HepG2 (cell line): ENCODE data around the gene RNU4-1. TPM values are rescaled to one million over a fixed set of nuclear protein-coding genes. Genes with fewer than 3 reads are reported as not detected.

Source experiments
- ATAC-seq: fragments of 200-7000 bp; cut with Tn5 transposase; 3 replicates; pipeline ENCODE4 v1.9.1; 2020; ENCODE audit warnings: mild to moderate bottlenecking, moderate library complexity
- BruUV-seq: library from RNA; stranded (reverse); fragments of 400-500 nt; replicated peaks from 2 replicates; lab custom pipeline; 2021; lab: Mats Ljungman, UMichigan
- CTCF ChIA-PET: fragments of 300-600 bp; formaldehyde crosslinking; extraction: SDS; loops from one replicate; lab custom pipeline; 2021; ENCODE audit warnings: low total read pairs, inconsistent platforms, low intra/inter-chr PET ratio; lab: Yijun Ruan, JAX
- POLR2A ChIA-PET: fragments of 350-600 bp; sonication (Branson Sonifier 250); formaldehyde crosslinking; loops from one replicate; lab custom pipeline; 2020; ENCODE audit warnings: antibody characterized with exemption, inconsistent platforms; lab: Yijun Ruan, JAX
- DNase-seq: peaks from one replicate; pipeline ENCODE4 v3.0.0-alpha.2; 2015; ENCODE audit warnings: low spot score
- FAIRE-seq: peaks from 3 replicates; lab custom pipeline; 2011; peaks lifted over from hg19 to GRCh38; lab: Jason Lieb, UNC
- H2AFZ ChIP-seq: one replicate; pipeline ENCODE4 v1.6.1; 2011; ENCODE audit warnings: low read length, inconsistent platforms
- H3K27ac ChIP-seq: fragments of 300-600 bp; 3 replicates; pipeline ENCODE4 v1.8.0; 2011; ENCODE audit warnings: mixed run types, mild to moderate bottlenecking, mixed read lengths, low read length, inconsistent platforms; ENCODE audit not compliant: insufficient read depth; ENCODE audit errors: extremely low read length
- H3K27me3 ChIP-seq, 2 experiments: fragments of 200-600 bp in 1 of 2; 2 replicates in 1 of 2; 3 replicates in 1 of 2; pipeline versions ENCODE4 v1.6.0 to v1.8.0; 2011; ENCODE audit warnings: low read length in 2 of 2, mild to moderate bottlenecking in 2 of 2, moderate library complexity in 2 of 2, inconsistent platforms in 1 of 2; ENCODE audit not compliant: insufficient read depth in 2 of 2, control insufficient read depth in 1 of 2
- H3K36me3 ChIP-seq, 2 experiments: fragments of 200-600 bp in 1 of 2; replicated peaks in 1 of 2; 2 replicates in 1 of 2; 3 replicates in 1 of 2; pipeline versions ENCODE4 v1.5.1 to v1.8.0; 2011; ENCODE audit warnings: low read length in 2 of 2, inconsistent platforms in 1 of 2; ENCODE audit not compliant: insufficient read depth in 2 of 2, control insufficient read depth in 1 of 2
- H3K4me1 ChIP-seq: 2 replicates; pipeline ENCODE4 v1.5.1; 2012; ENCODE audit warnings: low read length, inconsistent platforms; ENCODE audit not compliant: insufficient read depth
- H3K4me2 ChIP-seq: 2 replicates; pipeline ENCODE4 v1.6.0; 2011; ENCODE audit warnings: low read depth, low read length, inconsistent platforms
- H3K4me3 ChIP-seq, 3 experiments: fragments of 200-600 bp in 1 of 3; sonication (generic), shearing (Covaris generic) in 1 of 3; replicated peaks in 1 of 3; 2 replicates each; pipeline ENCODE4 v1.5.1; 2011 to 2016; ENCODE audit warnings: low read length in 3 of 3, inconsistent platforms in 2 of 3, low read depth in 2 of 3, mild to moderate bottlenecking in 2 of 3, control low read depth in 1 of 3, mixed read lengths in 1 of 3; ENCODE audit not compliant: insufficient read depth in 1 of 3
- H3K79me2 ChIP-seq: one replicate; pipeline ENCODE4 v1.6.1; 2011; ENCODE audit warnings: low read length, inconsistent platforms; ENCODE audit not compliant: insufficient read depth
- H3K9ac ChIP-seq: 2 replicates; pipeline ENCODE4 v1.6.0; 2011; ENCODE audit warnings: mild to moderate bottlenecking, low read depth, low read length, inconsistent platforms; ENCODE audit not compliant: insufficient read depth
- H3K9me3 ChIP-seq: 2 replicates; pipeline ENCODE4 v1.5.1; 2012; ENCODE audit warnings: mild to moderate bottlenecking, low read length
- H4K20me1 ChIP-seq: 2 replicates; pipeline ENCODE4 v1.6.0; 2011; ENCODE audit warnings: inconsistent platforms, mild to moderate bottlenecking, low read length, moderate library complexity; ENCODE audit not compliant: insufficient read depth
- FOXA3 ChIP-seq: IDR thresholded peaks from 2 replicates; pipeline ENCODE4 v1.6.1; 2016; ENCODE audit warnings: missing genetic modification reagents, missing compliant biosample characterization
- HOXA5 ChIP-seq: sonication (generic); formaldehyde crosslinking; IDR thresholded peaks from 2 replicates; pipeline ENCODE4 v1.4.0; 2020; ENCODE audit warnings: missing genetic modification reagents
- KAT8 ChIP-seq: IDR thresholded peaks from 2 replicates; pipeline ENCODE4 v1.6.1; 2016; ENCODE audit warnings: missing genetic modification reagents, missing compliant biosample characterization
- KMT2B ChIP-seq: IDR thresholded peaks from 2 replicates; pipeline ENCODE4 v1.6.1; 2016; ENCODE audit warnings: missing genetic modification reagents, missing compliant biosample characterization
- PBX3 ChIP-seq: sonication (generic); formaldehyde crosslinking; IDR thresholded peaks from 2 replicates; pipeline ENCODE4 v1.8.1; 2023; ENCODE audit warnings: missing genetic modification reagents, inconsistent platforms, borderline replicate concordance
- RARA ChIP-seq: IDR thresholded peaks from 2 replicates; pipeline ENCODE4 v1.6.1; 2016; ENCODE audit warnings: missing genetic modification reagents, missing compliant biosample characterization
- SAP130 ChIP-seq: IDR thresholded peaks from 2 replicates; pipeline ENCODE4 v1.6.1; 2016; ENCODE audit warnings: low read depth
- SETDB1 ChIP-seq: sonication (generic); formaldehyde crosslinking; IDR thresholded peaks from 2 replicates; pipeline ENCODE4 v1.5.1; 2020; ENCODE audit warnings: missing genetic modification reagents, mild to moderate bottlenecking, borderline replicate concordance
- YEATS4 ChIP-seq: sonication (generic); formaldehyde crosslinking; IDR thresholded peaks from 2 replicates; pipeline ENCODE4 v1.4.0; 2020; ENCODE audit warnings: missing genetic modification reagents, borderline replicate concordance
- ZBTB43 ChIP-seq: sonication (generic); formaldehyde crosslinking; conservative IDR thresholded peaks from 2 replicates; pipeline ENCODE4 v1.4.0; 2020; ENCODE audit warnings: missing genetic modification reagents
- ZFP37 ChIP-seq: sonication (generic); formaldehyde crosslinking; IDR thresholded peaks from 2 replicates; pipeline ENCODE4 v1.4.0; 2020; ENCODE audit warnings: missing genetic modification reagents, borderline replicate concordance
- ZNF280B ChIP-seq: sonication (generic); formaldehyde crosslinking; IDR thresholded peaks from 2 replicates; pipeline ENCODE4 v1.5.0; 2020; ENCODE audit warnings: missing genetic modification reagents, mild to moderate bottlenecking, borderline replicate concordance
- ZNF282 ChIP-seq: fragments of 450-650 bp; IDR thresholded peaks from 2 replicates; pipeline ENCODE4 v1.6.1; 2018; ENCODE audit not compliant: partially characterized antibody
- ZNF343 ChIP-seq: sonication (generic); formaldehyde crosslinking; IDR thresholded peaks from 2 replicates; pipeline ENCODE4 v1.4.0; 2020; ENCODE audit warnings: mild to moderate bottlenecking, missing genetic modification reagents
- ZNF580 ChIP-seq: IDR thresholded peaks from 2 replicates; pipeline ENCODE4 v1.6.1; 2016; ENCODE audit warnings: low read depth, borderline replicate concordance
- ZNF629 ChIP-seq: sonication (generic); formaldehyde crosslinking; conservative IDR thresholded peaks from 2 replicates; pipeline ENCODE4 v1.5.0; 2020; ENCODE audit warnings: missing genetic modification reagents
- ZNF816 ChIP-seq: sonication (generic); formaldehyde crosslinking; IDR thresholded peaks from 2 replicates; pipeline ENCODE4 v1.8.0; 2022; ENCODE audit warnings: missing genetic modification reagents, mild to moderate bottlenecking, borderline replicate concordance
- WGBS: methylation state at CpG from one replicate; pipeline ENCODE4 v1.1.6; 2017; ENCODE audit warnings: low lambda C conversion rate; 5-methylcytosine and 5-hydroxymethylcytosine counted together
- in situ Hi-C: cut with HindIII; loops from 2 replicates; pipeline ENCODE4 v1.10.0; 2017; ENCODE audit warnings: low pct_unique_long_range_greater_than_20kb; ENCODE audit not compliant: extremely low pct_ligation_motif_present
- intact Hi-C: fragments of 100-400 bp; cut with micrococcal nuclease; formaldehyde crosslinking; loops from one replicate; pipeline ENCODE4 v1.10.0; 2022; ENCODE audit not compliant: unreplicated experiment
- polyA plus RNA-seq, 8 experiments: library from polyadenylated mRNA; depleted of rRNA in 3 of 8; stranded (reverse) in 7 of 8; unstranded in 1 of 8; fragments of >200 nt; fragmentation: Illumina TruSeq in 4 of 8; extraction: Trizol in 4 of 8; gene quantifications; 2 replicates each; pipeline versions ENCODE4 v1.2.1 to v1.2.3, GENCODE V29; 2011 to 2016; ENCODE audit warnings: low read depth in 4 of 8, missing spikeins in 1 of 8, mixed read lengths in 1 of 8; ENCODE audit not compliant: insufficient read depth in 1 of 8
- total RNA-seq, 5 experiments: library from RNA; depleted of rRNA; stranded (reverse); fragments of >200 nt; fragmentation: Illumina TruSeq; extraction: Trizol; gene quantifications; 2 replicates each; pipeline ENCODE4 v1.2.3, GENCODE V29; 2016; ENCODE audit warnings: low read depth in 1 of 5

Gene RNU4-1
- total and polyA plus RNA-seq, 2 of the 13 experiments (the other 11 are each of a cell fraction or from before 2014, with no cell fraction given) = 7,407 TPM; not detected in 1

- 0% methylated on average over 5 of the region's 81 CpGs for WGBS
- TF ChIP-seq ZBTB43 (CRISPR knock-in tag) = no peak; the same call in 1 of the 2 replicates
- TF ChIP-seq ZNF282 = no peak
- TF ChIP-seq ZNF580 (CRISPR knock-in tag) = no peak; the same call in 1 of the 2 replicates
- TF ChIP-seq ZNF629 = no peak
- TF ChIP-seq KAT8 (CRISPR knock-in tag) = peak; percentile 43; the same call in 1 of the 2 replicates
- TF ChIP-seq SAP130 (CRISPR knock-in tag) = peak; percentile 84
- no peak for TF ChIP-seq ZNF280B (CRISPR knock-in tag)
- TF ChIP-seq RARA (CRISPR knock-in tag) = peak; percentile 82
- peak; percentile 57; the same call in 1 of the 2 replicates for TF ChIP-seq ZNF343 (CRISPR knock-in tag)
- TF ChIP-seq PBX3 (CRISPR knock-in tag) = no peak
- TF ChIP-seq HOXA5 (CRISPR knock-in tag) = peak; percentile 78; the same call in 1 of the 2 replicates
- no peak for TF ChIP-seq ZNF816 (CRISPR knock-in tag)
- TF ChIP-seq FOXA3 (CRISPR knock-in tag) = no peak; the same call in 1 of the 2 replicates
- no peak for TF ChIP-seq ZFP37
- TF ChIP-seq KMT2B = peak; percentile 19; the same call in 1 of the 2 replicates
- TF ChIP-seq SETDB1 (CRISPR knock-in tag) = no peak
- TF ChIP-seq YEATS4 = no peak
Observed at GRCh38 chr12:120265473-120266179, 27.4 kb downstream of the RNU4-1 start, which contains the start of gene PXN. Gene PXN (minus strand): TSS chr12:120265730. CDS start chr12:120265629, 101 bp downstream.

More at GRCh38 chr12:120265473-120266179, 27.4 kb downstream of the RNU4-1 start, which contains the start of gene PXN:
- peaks cover 71% of the 10 kb centered on the region for H3K4me1 ChIP-seq
- FAIRE-seq (no peak), ATAC-seq (peak; percentile 80), DNase-seq (peak; percentile 73)
- peaks cover 3% of the 10 kb centered on the region; the same call in 1 of the 2 replicates for H4K20me1 ChIP-seq
- intact Hi-C loops = loop anchor here (1.0 kb wide), 1 partner anchor 37 kb away; no protein-coding TSS in a partner anchor
- no peaks in the 10 kb centered on the region; a peak in 2 of 5 replicates for H3K36me3 ChIP-seq
- peak within 1 kb of the TSS; percentile 53 for H3K27ac ChIP-seq
- in situ Hi-C loops = loop anchor here (5.0 to 10.0 kb wide), 2 partner anchors 33 to 51 kb away; no protein-coding TSS in a partner anchor
- no peaks in the 10 kb centered on the region for H3K27me3 ChIP-seq
- peak within 1 kb of the TSS; percentile 76 to 97 (median 88) for H3K4me3 ChIP-seq
- BruUV-seq = no TSS peak
- ChIA-PET CTCF (interaction anchor here (1.9 to 4.0 kb wide), 2 partner anchors 31 to 37 kb away, joined by 20 to 51 read pairs; no protein-coding TSS in a partner anchor), POLR2A (interaction anchor here (0.9 to 13.4 kb wide), 10 partner anchors 8 to 69 kb away, joined by 3 to 265 read pairs (median 5); partner anchors contain the start of genes RNU4-1, RNU4-2, RPLP0 and SIRT4)
- peaks cover 38% of the 10 kb centered on the region for H3K79me2 ChIP-seq
- peak within 1 kb of the TSS; percentile 84 for H3K9ac ChIP-seq
- peak within 1 kb of the TSS; percentile 31 for H2AFZ ChIP-seq
- peak within 1 kb of the TSS; percentile 85 for H3K4me2 ChIP-seq
- no peaks in the 10 kb centered on the region for H3K9me3 ChIP-seq
